GM19328 (cell line): ENCODE data around the gene USP25.
"Not testable (repeated sequence)": the region's sequence is repeated elsewhere in the genome, so short reads cannot be mapped to it uniquely, and the experiment has no call there.

Experiments
- ATAC-seq: cut with Tn5 transposase; IDR thresholded peaks from one replicate; pipeline ENCODE4 v1.9.1; 2021; ENCODE audit warnings: mild to moderate bottlenecking, moderate library complexity; ENCODE audit not compliant: unreplicated experiment

USP25 gene

GRCh38 chr21:15730484-15731242, 881 bp downstream of the USP25 start:
- ATAC-seq = no peak

- ATAC-seq = no peak
Measured at GRCh38 chr21:15731243-15731613, 1.4 kb downstream of the USP25 start.

- ATAC-seq = peak; percentile 33
Measured at GRCh38 chr21:15732290-15732995, 2.7 kb downstream of the USP25 start.

DNA sequence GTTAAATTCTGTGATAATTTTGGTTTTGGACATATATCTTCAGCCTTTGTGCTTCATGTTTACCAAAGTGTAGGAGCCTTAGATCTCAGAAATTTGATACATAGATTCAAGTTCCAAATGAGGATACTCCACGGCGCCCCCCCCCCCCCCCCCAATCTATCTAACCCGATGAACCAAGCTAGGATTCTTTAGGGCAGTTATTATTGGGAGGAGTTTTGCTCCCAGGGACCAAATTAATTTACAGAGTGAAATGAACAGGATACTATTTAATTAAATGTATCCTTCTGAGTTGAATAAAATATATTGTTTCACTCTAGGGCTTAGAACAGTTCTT, 3.2 kb downstream of the USP25 start:
- no peak for ATAC-seq

DNA sequence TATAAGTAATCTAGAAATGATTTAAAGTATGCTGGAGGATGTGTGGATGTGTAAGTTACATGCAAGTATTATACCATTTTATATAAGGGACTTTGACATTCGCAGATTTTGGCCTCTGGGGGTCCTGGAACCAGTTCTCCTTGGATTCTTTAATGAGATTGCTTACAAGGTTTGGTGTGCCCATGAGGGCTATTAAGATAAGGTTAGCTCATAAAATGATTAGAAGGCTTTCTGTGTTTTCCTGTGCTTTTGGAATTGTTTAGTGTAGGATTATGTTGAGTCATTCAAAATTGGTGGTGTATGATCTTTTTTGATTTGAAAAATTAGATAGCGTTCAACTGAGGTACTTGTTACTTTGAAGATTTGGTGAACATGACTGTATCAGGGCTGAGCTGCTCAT, 5.6 kb downstream of the USP25 start:
- ATAC-seq = no peak

DNA sequence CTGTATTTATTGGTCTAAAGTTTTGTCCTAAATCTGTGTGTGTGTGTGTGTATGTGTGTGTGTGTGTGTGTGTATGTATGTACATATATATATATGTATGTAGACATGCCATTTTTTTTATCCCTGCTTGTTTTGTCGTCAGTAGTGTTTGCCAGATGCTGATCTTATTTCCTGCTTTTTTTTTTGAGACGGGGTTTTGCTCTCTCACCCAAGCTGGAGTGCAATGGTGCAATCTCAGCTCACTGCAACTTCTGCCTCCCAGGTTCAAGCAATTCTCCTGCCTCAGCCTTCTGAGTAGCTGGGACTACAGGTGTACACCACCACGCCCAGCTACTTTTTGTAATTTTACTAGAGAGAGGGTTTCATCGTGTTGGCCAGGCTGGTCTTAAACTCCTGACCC, 6.1 kb downstream of the USP25 start:
- not testable (repeated sequence) for ATAC-seq

DNA sequence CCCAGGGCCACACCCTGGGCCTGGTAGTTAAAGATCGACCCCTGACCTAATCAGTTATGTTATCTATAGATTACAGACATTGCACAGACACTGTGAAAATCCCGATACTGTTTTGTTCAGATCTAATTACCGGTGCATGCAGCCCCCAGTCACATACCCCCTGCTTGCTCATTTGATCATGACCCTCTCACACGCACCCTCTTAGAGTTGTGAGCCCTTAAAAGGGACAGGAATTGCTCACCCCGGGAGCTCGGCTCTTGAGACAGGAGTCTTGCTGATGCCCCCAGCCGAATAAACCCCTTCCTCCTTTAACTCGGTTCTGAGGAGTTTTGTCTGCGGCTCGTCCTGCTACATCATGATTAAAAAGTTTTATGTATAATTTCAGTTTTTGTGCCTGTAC, 9.0 kb downstream of the USP25 start:
- ATAC-seq = not testable (repeated sequence)

GRCh38 chr21:15740383-15740782, 10.6 kb downstream of the USP25 start:
- ATAC-seq = no peak

GRCh38 chr21:15741510-15741909, 11.7 kb downstream of the USP25 start:
- no peak for ATAC-seq

GRCh38 chr21:15742052-15742670, 12.4 kb downstream of the USP25 start:
- no peak for ATAC-seq

DNA sequence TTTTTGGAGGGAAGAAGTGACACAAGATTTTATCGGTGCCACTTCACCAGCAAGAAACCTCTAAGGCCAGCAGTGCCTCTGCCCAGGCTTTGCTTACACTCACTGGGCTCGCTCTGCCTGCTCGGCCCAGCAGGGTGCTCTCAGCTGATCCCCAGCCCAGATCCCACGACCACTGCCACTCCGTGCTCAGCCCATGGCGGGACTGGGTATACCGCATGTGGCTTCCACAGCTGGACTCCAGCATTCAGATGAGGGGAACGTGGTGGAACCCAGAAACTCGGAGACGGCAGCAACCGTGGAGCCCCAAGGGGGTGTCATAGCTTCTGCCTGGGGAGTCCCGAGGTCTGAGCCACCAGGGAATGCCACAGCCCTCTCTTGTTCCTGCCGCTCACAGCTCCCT, 12.9 kb downstream of the USP25 start:
- ATAC-seq = no peak

GRCh38 chr21:15743593-15743992, 13.8 kb downstream of the USP25 start:
- ATAC-seq = no peak

DNA sequence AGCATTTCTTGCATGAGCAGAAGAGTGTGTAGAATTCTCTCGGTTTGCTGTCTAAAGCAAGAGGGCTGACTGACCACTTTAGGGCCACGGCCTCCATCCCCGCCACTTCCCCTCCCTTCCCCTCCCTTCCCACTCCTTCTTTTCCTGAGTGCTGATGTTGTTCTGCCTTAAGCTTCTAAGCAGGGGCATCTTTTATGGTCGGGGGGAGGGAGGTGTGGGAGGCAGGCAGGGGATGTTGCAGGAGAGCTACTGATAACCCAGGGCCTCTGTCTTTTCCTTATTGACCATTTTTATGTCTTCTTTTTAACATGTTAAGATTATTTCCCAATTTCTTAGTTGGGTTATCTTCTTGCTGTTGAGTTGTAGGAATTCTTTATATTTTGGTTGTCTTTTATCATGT, 15.1 kb downstream of the USP25 start:
- no peak for ATAC-seq

- ATAC-seq = no peak
Measured at GRCh38 chr21:15748586-15748985, 18.8 kb downstream of the USP25 start.

DNA sequence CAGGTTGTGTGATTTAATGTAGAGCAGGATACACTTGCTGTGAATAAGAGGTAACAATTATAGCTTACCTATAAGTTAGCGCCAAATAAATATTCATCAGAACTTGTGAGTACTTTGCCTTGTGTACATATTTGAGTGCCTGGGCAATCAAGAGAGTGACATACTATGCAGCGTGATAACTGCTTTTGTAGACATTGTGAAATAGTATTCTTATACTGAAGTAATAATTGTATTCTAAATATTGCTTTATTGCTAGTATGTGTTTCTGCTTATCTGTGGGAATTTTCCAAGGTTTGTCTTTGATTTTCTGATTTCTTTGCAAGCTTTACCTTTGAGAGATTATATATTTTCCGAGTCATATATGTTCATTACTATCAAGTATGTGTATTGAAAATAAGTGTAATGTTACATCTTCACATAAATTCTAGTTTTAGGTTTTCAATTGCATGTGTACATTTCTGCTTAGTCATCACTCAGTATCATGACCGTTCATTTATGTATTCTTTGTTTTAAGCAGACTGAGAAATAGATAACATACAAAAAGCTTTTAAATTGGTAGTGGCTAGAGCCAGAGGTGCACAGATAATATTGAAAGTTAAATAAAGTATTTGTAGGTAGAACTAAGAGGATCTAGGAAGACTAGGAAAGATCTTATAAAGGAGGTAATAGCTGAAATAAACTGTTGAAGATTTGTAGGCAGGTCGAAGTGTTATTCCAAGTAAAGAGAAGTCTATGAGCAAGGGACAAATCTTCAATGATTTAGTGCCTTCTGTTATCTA, 19.5 kb downstream of the USP25 start:
- no peak for ATAC-seq

GRCh38 chr21:15749861-15750159, 20.0 kb downstream of the USP25 start:
- ATAC-seq = no peak

DNA sequence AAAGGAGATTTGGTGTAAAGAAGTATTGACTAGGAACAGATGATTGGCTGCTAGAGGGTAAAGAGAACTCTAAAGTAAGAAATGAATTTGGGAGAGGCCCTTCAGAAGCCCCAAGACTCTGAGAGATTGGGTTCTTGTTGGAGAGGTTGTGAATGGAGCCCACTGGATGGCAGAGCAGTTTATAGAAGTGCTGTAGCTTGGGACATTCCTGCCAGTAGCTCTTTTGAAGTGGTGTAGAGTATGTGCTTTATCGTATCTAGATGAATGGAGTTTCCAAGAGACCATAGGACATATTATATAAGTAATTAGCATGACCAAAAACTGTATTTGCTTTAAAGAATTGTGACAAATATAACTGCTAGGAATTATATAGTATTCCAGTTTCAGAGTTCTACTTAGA, 21.3 kb downstream of the USP25 start:
- no peak for ATAC-seq

DNA sequence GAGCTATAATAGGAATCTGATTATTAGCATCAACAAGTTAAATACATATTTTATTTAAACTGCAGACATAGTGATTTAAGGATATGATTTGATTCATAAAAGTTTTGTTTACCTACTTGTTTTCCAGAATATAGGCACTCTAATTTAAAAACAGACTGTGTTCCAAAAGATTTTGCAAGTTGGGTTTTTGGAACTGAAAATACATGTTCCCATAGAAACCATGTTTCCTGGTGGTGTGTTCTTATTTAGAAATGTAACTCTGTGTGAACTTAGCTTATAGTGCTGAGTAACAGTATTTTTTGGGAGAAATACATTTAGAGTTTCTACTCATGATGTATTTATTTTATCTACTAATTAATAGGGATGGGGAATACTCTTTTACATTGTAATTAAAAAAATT, 21.8 kb downstream of the USP25 start:
- ATAC-seq = no peak

GRCh38 chr21:15752763-15753407, 23.1 kb downstream of the USP25 start:
- no peak for ATAC-seq

- ATAC-seq = no peak
Measured at GRCh38 chr21:15753741-15754140, 24.0 kb downstream of the USP25 start.

DNA sequence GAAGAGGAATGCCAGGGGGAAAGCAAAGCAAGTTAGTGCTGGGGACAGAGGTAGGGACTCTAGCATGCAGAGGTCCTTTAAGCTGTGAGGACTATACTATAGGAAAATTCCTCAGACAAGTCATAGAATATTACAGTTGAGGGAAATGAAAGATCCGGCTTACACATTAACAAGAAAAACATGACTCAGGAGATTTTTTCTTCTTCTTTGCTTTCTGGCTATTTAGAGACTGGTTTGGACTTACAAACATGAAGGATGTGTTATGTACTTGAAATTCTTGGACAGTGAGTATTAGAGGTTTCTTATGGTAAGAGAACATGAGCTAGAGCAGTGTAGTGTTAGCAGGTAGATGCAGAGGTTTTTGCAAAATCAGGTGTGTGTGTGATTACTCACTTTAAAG, 24.9 kb downstream of the USP25 start:
- ATAC-seq = no peak
